Tibial artery (tissue), 4 donors: ENCODE data around the gene ZSCAN5B.

Experiments used
- DNase-seq, 2 donors: peaks; one replicate each; pipeline ENCODE4 v3.0.0-alpha.2; 2019
- H3K27ac ChIP-seq, 2 donors: fragments of 200-600 bp; sonication (generic) in 1 of 2; 1 replicate in 1 of 2; 2 replicates in 1 of 2; pipeline ENCODE4 v1.5.1; 2018 to 2019; ENCODE audit warnings: mild to moderate bottlenecking in 1 of 2
- H3K27me3 ChIP-seq, 2 donors: fragments of 200-600 bp; sonication (generic) in 1 of 2; one replicate each; pipeline versions ENCODE4 v1.5.1 to v1.6.0; 2016 to 2019
- H3K36me3 ChIP-seq, 3 donors: fragments of 200-600 bp; sonication (generic) in 2 of 3; one replicate each; pipeline ENCODE4 v1.5.1; 2016 to 2019; ENCODE audit warnings: mild to moderate bottlenecking in 2 of 3
- H3K4me1 ChIP-seq, 4 donors: fragments of 200-600 bp; sonication (generic) in 2 of 4; 1 replicate in 3 of 4; 2 replicates in 1 of 4; pipeline ENCODE4 v1.5.1; 2016 to 2019
- H3K4me3 ChIP-seq, 2 donors: fragments of 200-600 bp; sonication (generic) in 1 of 2; 1 replicate in 1 of 2; 2 replicates in 1 of 2; pipeline ENCODE4 v1.5.1; 2018 to 2019; ENCODE audit warnings: mild to moderate bottlenecking in 2 of 2
- H3K9me3 ChIP-seq, 3 donors: fragments of 200-600 bp; sonication (generic) in 1 of 3; one replicate each; pipeline ENCODE4 v1.5.1; 2016 to 2019
- intact Hi-C: fragments of 100-400 bp; cut with DNase I; formaldehyde crosslinking; loops from one replicate; pipeline ENCODE4 v1.15.0; 2023; ENCODE audit warnings: low total_unique reads
- TF ChIP-seq, protein P1 (sequence below), 2 experiments: fragments of 200-600 bp in 1 of 2; fragments of 450-650 bp in 1 of 2; IDR thresholded peaks; one replicate each; pipeline ENCODE4 v1.5.1; 2017 to 2019; ENCODE audit warnings: antibody characterized with exemption in 2 of 2, mild to moderate bottlenecking in 1 of 2, moderate library complexity in 1 of 2

The ZSCAN5B gene

DNA sequence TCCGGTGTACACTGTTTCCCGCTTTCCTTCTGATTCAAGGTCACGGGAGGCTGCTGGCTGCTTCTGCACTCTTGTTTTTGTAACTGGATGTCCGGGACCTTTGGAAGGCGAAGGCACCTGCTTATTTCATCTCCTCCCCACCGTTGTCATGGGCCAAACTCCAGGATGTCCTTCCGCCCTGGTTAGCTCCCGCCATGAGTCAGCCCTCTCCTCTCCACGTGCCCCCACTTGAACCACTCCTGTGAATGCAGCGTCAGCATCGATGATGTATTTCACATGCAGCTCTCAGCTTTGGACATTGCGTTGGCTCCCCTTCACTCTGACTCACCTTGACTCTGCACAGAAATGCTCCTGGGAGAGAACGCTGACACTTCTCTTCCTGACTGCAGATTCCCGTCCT, 27.3 kb downstream of the ZSCAN5B start:
- DNase-seq, result no peak
- H3K27ac ChIP-seq, result no peak overlapping the region
- no peaks in the 10 kb centered on the region for H3K36me3 ChIP-seq
- no peak overlapping the region for H3K4me3 ChIP-seq
- intact Hi-C loops, result loop anchor here (5.0 kb wide), 1 partner anchor 88 kb away; no protein-coding TSS in a partner anchor
- no peaks in the 10 kb centered on the region for H3K4me1 ChIP-seq
- TF ChIP-seq, protein P1, sequence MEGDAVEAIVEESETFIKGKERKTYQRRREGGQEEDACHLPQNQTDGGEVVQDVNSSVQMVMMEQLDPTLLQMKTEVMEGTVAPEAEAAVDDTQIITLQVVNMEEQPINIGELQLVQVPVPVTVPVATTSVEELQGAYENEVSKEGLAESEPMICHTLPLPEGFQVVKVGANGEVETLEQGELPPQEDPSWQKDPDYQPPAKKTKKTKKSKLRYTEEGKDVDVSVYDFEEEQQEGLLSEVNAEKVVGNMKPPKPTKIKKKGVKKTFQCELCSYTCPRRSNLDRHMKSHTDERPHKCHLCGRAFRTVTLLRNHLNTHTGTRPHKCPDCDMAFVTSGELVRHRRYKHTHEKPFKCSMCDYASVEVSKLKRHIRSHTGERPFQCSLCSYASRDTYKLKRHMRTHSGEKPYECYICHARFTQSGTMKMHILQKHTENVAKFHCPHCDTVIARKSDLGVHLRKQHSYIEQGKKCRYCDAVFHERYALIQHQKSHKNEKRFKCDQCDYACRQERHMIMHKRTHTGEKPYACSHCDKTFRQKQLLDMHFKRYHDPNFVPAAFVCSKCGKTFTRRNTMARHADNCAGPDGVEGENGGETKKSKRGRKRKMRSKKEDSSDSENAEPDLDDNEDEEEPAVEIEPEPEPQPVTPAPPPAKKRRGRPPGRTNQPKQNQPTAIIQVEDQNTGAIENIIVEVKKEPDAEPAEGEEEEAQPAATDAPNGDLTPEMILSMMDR (IDR thresholded peaks at IDR 0.05), result no peak
- peaks cover 0 to 17% of the 10 kb centered on the region in 2 donors for H3K27me3 ChIP-seq
- no peaks in the 10 kb centered on the region for H3K9me3 ChIP-seq

DNA sequence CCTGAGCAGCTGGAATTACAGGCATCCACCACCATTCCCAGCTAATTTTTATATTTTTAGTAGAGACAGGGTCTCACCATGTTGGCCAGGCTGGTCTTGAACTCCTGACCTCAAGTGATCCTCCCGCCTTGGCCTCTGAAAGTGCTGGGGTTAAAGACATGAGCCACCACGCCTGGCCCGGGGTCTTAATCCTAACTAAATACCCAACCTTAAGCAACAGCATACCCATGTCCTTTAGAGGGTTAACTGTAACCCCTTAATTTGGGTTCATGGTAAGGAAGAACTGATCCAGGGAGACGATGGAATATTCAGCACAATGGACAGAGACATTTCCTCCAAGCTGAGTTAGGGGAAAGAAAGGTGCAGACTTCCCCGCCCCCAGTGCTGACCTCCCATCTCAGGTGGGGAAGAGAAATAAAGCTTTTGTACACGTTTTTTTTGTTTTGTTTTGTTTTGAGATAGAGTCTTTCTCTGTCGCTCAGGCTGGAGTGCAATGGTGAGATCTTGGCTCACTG, 30.5 kb downstream of the ZSCAN5B start:
- Histone ChIP-seq H3K9me3 (no peaks in the 10 kb centered on the region), H3K4me3 (no peak overlapping the region), H3K27ac (no peak overlapping the region), H3K36me3 (no peaks in the 10 kb centered on the region), H3K4me1 (no peaks in the 10 kb centered on the region), H3K27me3 (no peaks in the 10 kb centered on the region)
- DNase-seq, result no peak
- TF ChIP-seq, protein P1 (IDR thresholded peaks at IDR 0.05), result no peak
- intact Hi-C loops, result no loop called here

DNA sequence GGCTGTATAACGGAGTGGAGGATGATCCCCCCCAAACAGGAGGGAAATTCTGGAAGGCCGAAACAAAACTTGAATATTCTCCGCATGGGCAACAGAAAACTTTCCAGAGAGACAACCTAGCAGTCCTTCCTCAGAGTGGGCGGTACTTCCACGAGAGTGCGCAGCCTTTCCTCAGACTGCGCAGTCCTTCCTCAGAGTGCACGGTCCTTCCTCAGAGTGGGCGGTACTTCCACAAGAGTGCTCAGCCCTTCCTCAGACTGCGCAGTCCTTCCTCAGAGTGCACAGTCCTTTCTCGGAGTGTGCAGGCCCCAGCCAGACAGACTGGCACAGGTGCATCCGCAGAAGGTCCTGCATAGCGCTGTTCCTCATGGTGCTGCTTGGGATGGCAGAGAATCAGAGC, 34.5 kb downstream of the ZSCAN5B start:
- peaks cover 23 to 37% (median 33%) of the 10 kb centered on the region in 3 donors for H3K36me3 ChIP-seq
- DNase-seq, result no peak
- no peak overlapping the region for H3K27ac ChIP-seq
- intact Hi-C loops, result no loop called here
- TF ChIP-seq, protein P1 (IDR thresholded peaks at IDR 0.05), result no peak
- H3K4me3 ChIP-seq, result no peak overlapping the region
- H3K27me3 ChIP-seq, result no peaks in the 10 kb centered on the region
- H3K4me1 ChIP-seq, result no peaks in the 10 kb centered on the region
- no peaks in the 10 kb centered on the region for H3K9me3 ChIP-seq

DNA sequence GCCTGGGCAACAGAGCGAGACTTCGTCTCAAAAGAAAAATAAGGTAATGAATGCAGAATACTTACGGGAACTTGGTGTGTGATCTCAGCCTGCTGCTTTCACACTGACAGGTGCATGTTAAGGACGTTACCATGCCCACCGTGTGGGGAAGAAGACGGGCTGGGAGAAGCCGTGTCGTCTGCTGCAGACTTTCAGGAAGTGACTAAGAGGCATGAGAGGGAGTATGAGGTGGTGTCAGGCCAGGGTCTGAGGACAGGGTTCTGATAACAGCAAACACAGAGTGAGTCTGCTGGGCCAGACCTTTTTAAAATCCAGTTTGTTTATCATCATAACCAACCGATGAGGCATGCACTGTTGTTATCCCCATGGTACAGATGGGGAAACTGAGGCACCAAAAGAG, 35.3 kb downstream of the ZSCAN5B start:
- intact Hi-C loops, result no loop called here
- TF ChIP-seq, protein P1 (IDR thresholded peaks at IDR 0.05), result no peak
- Histone ChIP-seq H3K9me3 (no peaks in the 10 kb centered on the region), H3K4me3 (no peak overlapping the region), H3K27me3 (no peaks in the 10 kb centered on the region), H3K36me3 (peaks cover 24 to 46% (median 35%) of the 10 kb centered on the region in 3 donors), H3K4me1 (no peaks in the 10 kb centered on the region), H3K27ac (no peak overlapping the region)
- DNase-seq, result no peak

DNA sequence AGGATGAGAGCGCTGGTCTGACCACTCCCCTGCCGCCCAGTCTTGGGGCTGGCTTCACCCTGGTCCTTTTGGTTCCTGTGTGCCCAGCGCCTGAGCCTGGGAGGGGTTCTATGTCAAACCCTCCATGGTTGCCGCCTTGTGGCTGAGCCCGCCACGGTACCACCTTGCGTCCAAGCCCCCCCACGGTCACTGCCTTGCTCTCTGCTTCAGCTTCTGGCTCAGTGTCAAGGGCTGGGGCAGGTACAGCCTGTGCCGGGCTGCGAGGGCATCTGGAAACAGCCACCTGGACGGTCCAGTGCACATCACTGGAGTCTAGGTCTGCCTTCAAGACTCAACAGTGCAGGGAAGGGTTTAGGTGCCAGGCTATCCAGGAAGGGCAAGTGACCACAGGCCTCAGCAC, 36.0 kb downstream of the ZSCAN5B start:
- intact Hi-C loops, result no loop called here
- Histone ChIP-seq H3K9me3 (no peaks in the 10 kb centered on the region), H3K4me3 (no peak overlapping the region)

More for the DNA sequence above, 36.0 kb downstream of the ZSCAN5B start:
- Histone ChIP-seq H3K27ac (no peak overlapping the region), H3K4me1 (no peaks in the 10 kb centered on the region), H3K36me3 (peaks cover 24 to 53% (median 38%) of the 10 kb centered on the region in 3 donors), H3K27me3 (no peaks in the 10 kb centered on the region)
- TF ChIP-seq, protein P1 (IDR thresholded peaks at IDR 0.05), result no peak
- no peak for DNase-seq
